ENCODE data around the gene MAPT.

DNA sequence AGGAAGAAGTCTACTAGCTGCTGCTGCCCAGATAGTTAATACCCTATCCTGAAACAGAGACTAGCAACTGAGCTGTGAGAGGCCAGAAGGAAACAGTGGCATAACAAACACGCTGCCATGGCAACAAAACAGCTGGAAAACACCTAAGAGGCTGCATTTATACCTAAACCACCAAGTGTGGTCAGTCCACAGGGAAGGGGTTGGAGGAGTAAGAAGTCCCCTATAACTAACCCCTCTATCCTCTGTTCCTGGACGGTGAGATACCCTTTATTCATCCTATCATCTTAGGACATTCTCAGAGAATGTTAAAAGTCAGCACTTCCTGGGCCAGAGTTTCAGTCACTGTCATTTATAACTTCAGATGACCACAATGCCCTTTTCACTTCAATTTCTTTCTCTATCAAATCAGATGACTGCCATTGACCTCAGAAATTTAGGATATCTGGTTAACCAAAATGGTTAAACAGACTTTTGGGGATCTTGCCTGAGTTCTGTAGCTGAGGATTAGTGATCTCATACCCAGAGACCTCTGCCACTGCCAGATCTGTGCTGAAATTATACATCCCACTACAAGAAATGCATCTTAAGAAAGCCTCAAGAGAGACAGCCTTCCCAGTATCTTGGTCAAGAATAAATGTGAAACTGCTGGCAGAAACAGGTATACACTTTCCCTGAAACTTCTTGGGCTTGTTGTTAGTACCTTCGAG is 140.9 kb downstream of the MAPT start:
- TF ChIP-seq YY1 (IDR thresholded peaks at IDR 0.05; ENCODE audit: insufficient read depth, insufficient read length): no peak
- no peak for TF ChIP-seq ZNF274 (IDR thresholded peaks at IDR 0.05; ENCODE audit: low read depth, low read length)
- TF ChIP-seq SUZ12 (IDR thresholded peaks at IDR 0.05; ENCODE audit: extremely low read depth, insufficient read depth, insufficient read length): no peak

Measured in NT2/D1 (cell line).